Mesendoderm (in vitro differentiated cells): ENCODE measurements around the gene C1orf141.

Experiments
- DNase-seq: peaks from one replicate; pipeline ENCODE4 v3.0.0; 2013
- H2AK5ac ChIP-seq: 2 replicates; pipeline ENCODE4 v1.6.1; 2013; ENCODE audit warnings: low read length, inconsistent platforms
- H2BK120ac ChIP-seq: 2 replicates; pipeline ENCODE4 v1.6.1; 2013; ENCODE audit warnings: low read depth, mild to moderate bottlenecking, low read length, moderate library complexity, mixed read lengths
- H2BK15ac ChIP-seq: replicated peaks from 2 replicates; pipeline ENCODE4 v1.6.1; 2013; ENCODE audit warnings: low read depth, mild to moderate bottlenecking, moderate library complexity
- H2BK5ac ChIP-seq: 2 replicates; pipeline ENCODE4 v1.6.1; 2013; ENCODE audit warnings: low read length, inconsistent platforms
- H3K18ac ChIP-seq: 2 replicates; pipeline ENCODE4 v1.6.1; 2013; ENCODE audit warnings: mild to moderate bottlenecking, low read length, mixed read lengths
- H3K23ac ChIP-seq: one replicate; pipeline ENCODE4 v1.6.1; 2013; ENCODE audit warnings: low read length
- H3K27ac ChIP-seq: 2 replicates; pipeline ENCODE4 v1.5.1; 2013; ENCODE audit warnings: low read depth, mild to moderate bottlenecking, inconsistent platforms, low read length, moderate library complexity
- H3K27me3 ChIP-seq: 2 replicates; pipeline ENCODE4 v1.6.1; 2013; ENCODE audit warnings: low read length, control low read depth, mild to moderate bottlenecking, inconsistent platforms; ENCODE audit not compliant: insufficient read depth, poor library complexity
- H3K36me3 ChIP-seq: 2 replicates; pipeline ENCODE4 v1.6.1; 2013; ENCODE audit warnings: low read length, inconsistent platforms; ENCODE audit not compliant: control insufficient read depth, insufficient read depth
- H3K4ac ChIP-seq: one replicate; pipeline ENCODE4 v1.6.1; 2013; ENCODE audit warnings: low read depth, mild to moderate bottlenecking, low read length, moderate library complexity
- H3K4me1 ChIP-seq: 2 replicates; pipeline ENCODE4 v1.6.1; 2013; ENCODE audit warnings: low read depth, low read length, inconsistent platforms; ENCODE audit not compliant: control insufficient read depth
- H3K4me2 ChIP-seq: 2 replicates; pipeline ENCODE4 v1.6.1; 2013; ENCODE audit warnings: low read length
- H3K4me3 ChIP-seq: 2 replicates; pipeline ENCODE4 v1.5.1; 2013; ENCODE audit warnings: mild to moderate bottlenecking, low read length
- H3K56ac ChIP-seq: one replicate; pipeline ENCODE4 v1.6.1; 2013; ENCODE audit warnings: low read length
- H3K79me1 ChIP-seq: 2 replicates; pipeline ENCODE4 v1.6.1; 2013; ENCODE audit warnings: low read length, inconsistent platforms
- H3K79me2 ChIP-seq: 2 replicates; pipeline ENCODE4 v1.6.1; 2013; ENCODE audit warnings: mild to moderate bottlenecking, low read length; ENCODE audit not compliant: control insufficient read depth, insufficient read depth
- H3K9ac ChIP-seq: 2 replicates; pipeline ENCODE4 v1.6.1; 2013; ENCODE audit warnings: low read length, inconsistent platforms
- H4K5ac ChIP-seq: one replicate; pipeline ENCODE4 v1.6.1; 2013; ENCODE audit warnings: low read length
- H4K8ac ChIP-seq: one replicate; pipeline ENCODE4 v1.6.1; 2013; ENCODE audit warnings: low read depth, mild to moderate bottlenecking, control low read depth, low read length, moderate library complexity
- WGBS: extraction: QIAGEN DNeasy Blood & Tissue Kit; methylation state at CpG from one replicate; pipeline ENCODE4 v1.1.7; 2013; ENCODE audit warnings: low lambda C conversion rate, missing lambda C conversion rate; ENCODE audit not compliant: insufficient coverage; ENCODE audit errors: extremely low coverage; 5-methylcytosine and 5-hydroxymethylcytosine counted together

C1orf141 gene

DNA sequence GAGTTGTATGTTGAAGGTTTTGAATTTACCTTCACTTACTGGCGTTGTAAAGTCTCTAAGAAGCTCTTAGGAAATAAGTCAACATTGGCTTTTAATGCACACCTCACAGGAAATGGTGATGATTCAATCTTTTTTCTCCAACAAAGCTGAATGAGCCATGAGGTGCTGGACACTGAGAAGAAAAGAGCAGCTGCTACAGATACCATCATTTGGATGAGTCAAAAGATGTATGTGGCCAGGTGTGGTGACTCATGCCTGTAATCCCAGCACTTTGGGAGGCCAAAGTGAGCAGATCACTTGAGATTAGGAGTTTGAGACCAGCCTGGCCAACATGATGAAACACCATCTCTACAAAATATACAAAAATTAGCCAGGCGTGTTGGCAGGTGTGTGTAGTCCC, 28.2 kb upstream of the C1orf141 start:
- Histone ChIP-seq H3K4me2 (no peak overlapping the region), H3K4me1 (no peaks in the 10 kb centered on the region), H4K8ac (no peak overlapping the region), H4K5ac (no peak overlapping the region), H3K27me3 (no peaks in the 10 kb centered on the region), H3K27ac (no peak overlapping the region), H3K23ac (no peak overlapping the region), H3K79me2 (no peaks in the 10 kb centered on the region), H3K79me1 (no peaks in the 10 kb centered on the region), H3K36me3 (no peaks in the 10 kb centered on the region), H3K18ac (no peak overlapping the region), H2BK120ac (no peak overlapping the region), H3K4me3 (no peak overlapping the region), H3K4ac (no peak overlapping the region), H2BK15ac (no peak overlapping the region), H3K56ac (no peak overlapping the region), H2BK5ac (no peak overlapping the region), H3K9ac (no peak overlapping the region), H2AK5ac (no peak overlapping the region)
- DNase-seq: peak; percentile 14
- WGBS: no CpG with 5 or more reads among the region's 2 CpGs

DNA sequence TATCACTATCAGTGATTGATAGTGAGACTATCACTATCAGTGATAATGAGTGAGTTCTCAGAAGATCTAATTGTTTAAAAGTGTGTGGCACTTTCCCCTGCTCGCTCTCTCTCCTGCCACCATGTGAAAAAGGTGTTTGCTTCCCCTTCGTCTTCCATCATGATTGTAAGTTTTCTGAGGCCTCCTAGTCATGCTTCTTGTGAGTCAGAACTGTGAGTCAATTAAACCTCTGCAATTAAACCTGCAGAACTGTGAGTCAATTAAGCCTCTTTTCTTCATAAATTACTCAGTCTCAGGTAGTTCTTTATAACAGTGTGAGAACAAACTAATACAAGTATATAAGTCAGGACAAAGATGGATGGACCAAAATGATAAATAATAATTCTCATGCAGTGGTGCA, 24.5 kb upstream of the C1orf141 start:
- Histone ChIP-seq H3K36me3 (no peaks in the 10 kb centered on the region), H3K27ac (no peak overlapping the region), H2BK120ac (no peak overlapping the region), H2BK5ac (no peak overlapping the region), H4K8ac (no peak overlapping the region), H3K4me2 (no peak overlapping the region), H3K27me3 (no peaks in the 10 kb centered on the region), H3K18ac (no peak overlapping the region), H4K5ac (no peak overlapping the region), H3K79me2 (no peaks in the 10 kb centered on the region), H3K4ac (no peak overlapping the region), H2AK5ac (no peak overlapping the region), H3K23ac (no peak overlapping the region), H3K79me1 (no peaks in the 10 kb centered on the region), H3K4me1 (no peaks in the 10 kb centered on the region), H2BK15ac (no peak overlapping the region), H3K56ac (no peak overlapping the region), H3K9ac (no peak overlapping the region), H3K4me3 (no peak overlapping the region)
- DNase-seq: peak; percentile 15
- WGBS: no CpG with 5 or more reads among the region's 2 CpGs

DNA sequence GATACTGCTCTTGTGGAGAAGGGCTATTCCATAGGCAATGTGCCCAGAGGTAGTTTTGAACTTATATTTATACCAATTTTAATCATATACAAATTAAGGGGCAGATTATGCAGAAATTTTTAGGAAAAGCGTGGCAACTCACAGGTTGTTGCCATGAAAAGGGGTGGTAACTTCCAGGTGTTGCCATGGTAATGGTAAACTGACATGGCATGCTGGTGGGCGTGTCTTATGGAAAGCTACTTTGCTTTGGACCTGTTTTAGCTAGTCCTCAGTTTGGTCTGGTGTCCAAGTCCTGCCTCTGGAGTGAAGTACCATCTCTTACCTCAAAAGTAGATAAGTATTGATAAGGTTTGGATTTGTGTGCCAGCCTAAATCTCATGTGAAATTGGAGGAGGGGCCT, 23.6 kb upstream of the C1orf141 start:
- no peak overlapping the region for H3K18ac ChIP-seq
- H3K56ac ChIP-seq: no peak overlapping the region
- H4K8ac ChIP-seq: no peak overlapping the region
- H3K23ac ChIP-seq: no peak overlapping the region
- H3K27ac ChIP-seq: no peak overlapping the region
- H2AK5ac ChIP-seq: no peak overlapping the region
- no peak overlapping the region for H3K4me3 ChIP-seq
- H2BK5ac ChIP-seq: no peak overlapping the region
- H3K79me2 ChIP-seq: no peaks in the 10 kb centered on the region
- H3K4me1 ChIP-seq: no peaks in the 10 kb centered on the region
- WGBS: no CpG with 5 or more reads among the region's 2 CpGs
- no peak overlapping the region for H3K4me2 ChIP-seq
- no peaks in the 10 kb centered on the region for H3K27me3 ChIP-seq
- H2BK15ac ChIP-seq: no peak overlapping the region
- no peak overlapping the region for H2BK120ac ChIP-seq
- no peak overlapping the region for H3K4ac ChIP-seq
- H3K9ac ChIP-seq: no peak overlapping the region
- H3K36me3 ChIP-seq: no peaks in the 10 kb centered on the region
- peak; percentile 32 for DNase-seq
- no peak overlapping the region for H4K5ac ChIP-seq
- H3K79me1 ChIP-seq: no peaks in the 10 kb centered on the region

DNA sequence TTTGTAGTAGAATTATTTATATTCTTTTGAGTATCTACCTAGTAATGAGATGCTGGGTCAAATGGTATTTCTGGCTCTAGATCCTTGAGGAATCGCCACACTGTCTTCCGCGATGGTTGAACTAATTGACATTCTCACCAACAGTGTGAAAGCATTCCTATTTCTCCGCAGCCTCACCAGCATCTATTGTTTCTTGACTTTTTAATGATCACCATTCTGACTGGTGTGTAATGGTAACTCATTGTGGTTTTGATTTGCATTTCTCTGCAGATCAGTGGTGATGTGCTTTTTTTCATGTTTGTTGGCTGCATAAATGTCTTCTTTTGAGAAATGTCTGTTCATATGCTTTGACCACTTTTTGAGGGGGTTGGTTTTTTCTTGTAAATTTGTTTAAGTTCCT, 16.2 kb upstream of the C1orf141 start:
- no peak overlapping the region for H2BK15ac ChIP-seq
- WGBS: no CpG with 5 or more reads among the region's 4 CpGs
- H3K18ac ChIP-seq: no peak overlapping the region

DNA sequence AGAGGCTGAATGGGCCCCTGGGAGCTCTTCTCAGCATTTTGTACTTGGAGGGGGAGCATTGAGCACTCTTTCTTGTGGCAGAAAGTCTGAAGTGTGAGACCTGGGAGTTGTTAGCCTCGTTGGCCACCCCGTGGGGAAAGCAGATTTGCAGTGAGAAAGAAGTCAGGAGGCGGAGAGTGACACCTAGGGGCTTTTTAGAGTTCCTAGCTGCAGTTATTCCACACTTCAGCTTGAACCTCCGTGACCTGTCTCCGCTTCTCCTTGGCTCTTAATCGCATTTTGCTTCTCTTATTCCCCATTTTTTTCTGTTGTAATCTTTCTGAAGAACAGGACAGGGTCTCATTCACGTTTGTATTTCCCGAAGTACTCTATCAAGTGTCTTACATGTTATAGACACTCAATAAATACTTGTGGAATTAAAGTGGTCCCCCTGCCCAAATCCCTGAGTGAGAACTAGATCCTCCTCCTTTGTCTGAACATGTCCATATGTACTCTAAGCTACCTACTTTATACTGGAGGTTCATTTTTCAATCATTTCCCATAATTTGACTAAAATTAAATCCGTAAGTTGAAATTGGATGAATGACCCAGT, 14.5 kb upstream of the C1orf141 start:
- Histone ChIP-seq H3K4me3 (no peak overlapping the region), H4K8ac (no peak overlapping the region), H3K36me3 (no peaks in the 10 kb centered on the region), H2AK5ac (no peak overlapping the region), H3K4ac (peak overlapping the region; percentile 52), H3K23ac (no peak overlapping the region), H3K4me2 (no peak overlapping the region), H4K5ac (no peak overlapping the region), H3K56ac (peak overlapping the region; percentile 64), H3K27me3 (no peaks in the 10 kb centered on the region), H3K79me1 (no peaks in the 10 kb centered on the region), H2BK120ac (no peak overlapping the region), H3K18ac (peak overlapping the region; percentile 40), H3K9ac (peak overlapping the region; percentile 50), H3K79me2 (no peaks in the 10 kb centered on the region), H2BK15ac (no peak overlapping the region), H2BK5ac (no peak overlapping the region), H3K4me1 (no peaks in the 10 kb centered on the region), H3K27ac (no peak overlapping the region)
- peak; percentile 92 for DNase-seq
- WGBS: no CpG with 5 or more reads among the region's 9 CpGs

More for the DNA sequence above, 16.2 kb upstream of the C1orf141 start:
- Histone ChIP-seq H3K79me1 (no peaks in the 10 kb centered on the region), H3K27me3 (no peaks in the 10 kb centered on the region), H3K27ac (no peak overlapping the region), H3K79me2 (no peaks in the 10 kb centered on the region), H3K23ac (no peak overlapping the region), H3K4me3 (no peak overlapping the region), H2BK120ac (no peak overlapping the region), H4K5ac (no peak overlapping the region), H3K56ac (no peak overlapping the region), H3K4me2 (no peak overlapping the region), H3K9ac (no peak overlapping the region), H3K4ac (no peak overlapping the region), H4K8ac (no peak overlapping the region), H3K36me3 (no peaks in the 10 kb centered on the region), H3K4me1 (no peaks in the 10 kb centered on the region), H2BK5ac (no peak overlapping the region), H2AK5ac (no peak overlapping the region)
- no peak for DNase-seq

DNA sequence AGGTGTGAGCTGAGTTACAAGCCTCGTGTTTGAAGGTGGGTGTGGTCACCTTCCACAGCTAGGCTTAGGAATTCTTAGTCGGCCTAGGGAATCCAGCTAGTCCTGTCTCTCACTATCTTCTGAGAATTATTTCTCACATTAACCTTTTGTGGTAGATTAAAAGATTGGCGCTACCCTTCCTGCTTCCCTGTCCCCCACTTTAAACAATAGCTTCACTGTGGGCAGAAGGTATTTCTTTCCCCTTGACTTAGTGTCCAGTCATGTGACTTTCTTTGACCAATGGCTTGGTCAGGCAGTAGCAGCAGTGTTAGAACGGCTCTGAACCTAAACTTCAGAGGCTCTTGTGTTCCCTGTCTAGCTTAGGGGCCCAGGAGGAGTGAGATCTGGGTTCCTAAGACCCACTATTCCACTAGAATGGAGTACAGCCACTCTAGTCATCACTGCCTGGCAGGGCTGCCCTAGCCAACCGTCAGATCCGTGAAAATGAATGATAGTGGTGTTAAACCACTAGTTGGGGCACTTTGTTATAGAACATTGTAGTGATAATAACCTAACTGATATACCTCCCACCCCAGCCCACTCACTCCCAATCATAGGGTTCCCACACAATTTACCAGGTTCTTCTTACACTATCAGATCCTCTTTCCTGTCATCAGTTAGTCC, 13.9 kb upstream of the C1orf141 start:
- Histone ChIP-seq H3K4me3 (no peak overlapping the region), H3K4ac (peak overlapping the region; percentile 52), H3K79me2 (no peaks in the 10 kb centered on the region), H3K56ac (peak overlapping the region; percentile 64), H3K27ac (no peak overlapping the region), H4K8ac (no peak overlapping the region), H3K4me1 (no peaks in the 10 kb centered on the region), H3K18ac (peak overlapping the region; percentile 40), H3K4me2 (no peak overlapping the region), H2BK15ac (no peak overlapping the region), H3K27me3 (no peaks in the 10 kb centered on the region), H3K9ac (peak overlapping the region; percentile 50), H2AK5ac (no peak overlapping the region), H3K36me3 (no peaks in the 10 kb centered on the region), H3K23ac (no peak overlapping the region), H2BK5ac (no peak overlapping the region), H4K5ac (no peak overlapping the region), H3K79me1 (no peaks in the 10 kb centered on the region), H2BK120ac (no peak overlapping the region)
- no CpG with 5 or more reads among the region's 6 CpGs for WGBS
- peak; percentile 25 for DNase-seq
